Peyer's patch (tissue), 4 donors: ENCODE data around the gene SLC10A1.

ENCODE experiments used
- POLR2A ChIP-seq, 2 donors: fragments of 450-650 bp; IDR thresholded peaks; one replicate each; pipeline ENCODE4 v1.5.1; 2017; ENCODE audit warnings: antibody characterized with exemption in 2 of 2, mild to moderate bottlenecking in 2 of 2, moderate library complexity in 2 of 2
- TF ChIP-seq, protein P1 (sequence below), 6 experiments: fragments of 450-650 bp in 4 of 6; fragments of 200-600 bp in 2 of 6; sonication (generic) in 1 of 6; IDR thresholded peaks; one replicate each; pipeline ENCODE4 v1.5.1; 2017 to 2019; ENCODE audit warnings: antibody characterized with exemption in 6 of 6, mild to moderate bottlenecking in 3 of 6, moderate library complexity in 1 of 6

DNA sequence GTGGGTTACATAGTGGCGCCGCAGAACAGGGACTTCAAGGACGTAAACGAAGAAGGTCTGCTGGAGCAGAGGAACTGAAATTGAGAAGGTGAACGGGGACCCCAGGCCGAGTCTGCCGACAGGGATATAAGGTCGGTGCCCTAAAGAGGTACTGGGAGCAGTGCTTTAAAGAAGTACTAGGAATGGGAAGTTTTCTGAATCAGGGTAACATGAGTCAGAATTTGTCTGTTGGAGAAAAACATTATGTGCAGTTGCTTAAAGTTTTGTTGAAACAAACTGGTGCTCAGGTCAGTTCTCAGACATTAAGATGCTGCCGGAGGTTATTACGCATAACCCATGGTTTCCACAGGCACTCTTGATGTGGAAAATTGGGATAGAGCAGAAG lies 14.8 kb upstream of the SLC10A1 start:
- TF ChIP-seq, protein P1, sequence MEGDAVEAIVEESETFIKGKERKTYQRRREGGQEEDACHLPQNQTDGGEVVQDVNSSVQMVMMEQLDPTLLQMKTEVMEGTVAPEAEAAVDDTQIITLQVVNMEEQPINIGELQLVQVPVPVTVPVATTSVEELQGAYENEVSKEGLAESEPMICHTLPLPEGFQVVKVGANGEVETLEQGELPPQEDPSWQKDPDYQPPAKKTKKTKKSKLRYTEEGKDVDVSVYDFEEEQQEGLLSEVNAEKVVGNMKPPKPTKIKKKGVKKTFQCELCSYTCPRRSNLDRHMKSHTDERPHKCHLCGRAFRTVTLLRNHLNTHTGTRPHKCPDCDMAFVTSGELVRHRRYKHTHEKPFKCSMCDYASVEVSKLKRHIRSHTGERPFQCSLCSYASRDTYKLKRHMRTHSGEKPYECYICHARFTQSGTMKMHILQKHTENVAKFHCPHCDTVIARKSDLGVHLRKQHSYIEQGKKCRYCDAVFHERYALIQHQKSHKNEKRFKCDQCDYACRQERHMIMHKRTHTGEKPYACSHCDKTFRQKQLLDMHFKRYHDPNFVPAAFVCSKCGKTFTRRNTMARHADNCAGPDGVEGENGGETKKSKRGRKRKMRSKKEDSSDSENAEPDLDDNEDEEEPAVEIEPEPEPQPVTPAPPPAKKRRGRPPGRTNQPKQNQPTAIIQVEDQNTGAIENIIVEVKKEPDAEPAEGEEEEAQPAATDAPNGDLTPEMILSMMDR (IDR thresholded peaks at IDR 0.05) = no peak
- no peak for TF ChIP-seq POLR2A (IDR thresholded peaks at IDR 0.05)
